ENCODE results near the gene TCF7L1. TPM values are rescaled to one million over a fixed set of nuclear protein-coding genes. Genes with fewer than 3 reads are reported as not detected.

The TCF7L1 gene
- polyA plus RNA-seq, 1 donor (not counting 4 experiments of a cell fraction or from before 2014, with no cell fraction given), result 1.0 TPM

DNA sequence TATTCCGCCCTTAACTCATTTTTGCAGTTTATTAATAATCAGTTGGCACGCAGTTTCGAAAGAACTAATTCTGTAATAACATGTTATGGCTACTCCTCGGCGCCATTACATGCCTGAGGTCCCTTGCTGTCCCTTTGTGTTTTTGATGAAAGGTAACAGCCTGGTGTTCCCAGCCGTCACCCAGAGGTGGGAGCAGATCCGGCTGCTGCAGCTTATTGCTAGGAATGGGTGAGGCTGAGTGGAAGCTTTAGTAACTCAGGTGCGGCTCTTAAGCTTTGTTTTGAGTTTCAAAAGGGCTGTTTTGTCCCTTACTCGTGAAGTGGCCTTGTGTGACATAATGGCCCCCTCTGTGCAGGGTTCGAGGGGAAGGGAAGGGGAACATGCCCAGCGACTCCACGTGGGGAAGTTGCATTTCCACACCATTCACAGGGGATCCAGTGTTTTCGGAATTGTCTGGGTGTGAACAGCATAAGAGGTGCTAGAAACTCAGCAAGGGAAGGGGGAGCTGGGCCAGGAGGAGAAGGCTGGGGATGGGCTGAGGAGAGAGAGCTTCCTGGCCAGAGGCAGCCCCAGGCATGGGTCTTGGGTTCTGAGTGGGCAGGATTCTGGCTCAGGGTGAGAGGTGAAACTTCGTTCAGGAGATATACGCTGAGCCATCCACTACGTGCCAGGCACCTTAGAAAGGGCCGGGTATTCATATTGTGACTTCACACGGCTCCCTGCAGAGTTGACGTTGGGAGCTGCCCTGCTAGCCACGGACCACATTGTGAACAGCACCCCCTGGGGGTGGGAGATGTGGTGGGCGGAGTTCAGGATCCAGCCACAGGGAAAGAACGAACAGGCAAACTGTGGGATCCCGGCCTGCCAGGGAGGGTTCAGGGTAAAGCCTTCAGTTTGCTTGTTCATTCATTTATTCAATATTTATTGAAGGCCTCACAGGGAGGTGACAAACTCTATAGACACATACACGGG, 110.2 kb downstream of the TCF7L1 start:
- Histone ChIP-seq H3K9me3 (ENCODE audit: control insufficient read depth, low read depth, low read length) (no peaks in the 10 kb centered on the region), H3K4me3 (ENCODE audit: control insufficient read depth in 2 of 3, extremely low read depth in 1 of 3, insufficient read depth in 2 of 3, low read depth in 1 of 3, low read length in 3 of 3) (no peak overlapping the region), H3K4me1 (ENCODE audit: control insufficient read depth, extremely low read depth, insufficient read depth, low read length) (peaks cover 4% of the 10 kb centered on the region), H3K9ac (ENCODE audit: control insufficient read depth, extremely low read depth, insufficient read depth, low read length) (no peak overlapping the region), H3K27me3 (ENCODE audit: control insufficient read depth, extremely low read depth, insufficient read depth, low read length) (no peaks in the 10 kb centered on the region), H2AFZ (ENCODE audit: control insufficient read depth, low read length) (no peak overlapping the region), H3K4me2 (ENCODE audit: control insufficient read depth, extremely low read depth, insufficient read depth, low read depth, low read length) (no peak overlapping the region), H3K9me1 (ENCODE audit: control insufficient read depth, extremely low read depth, insufficient read depth, low read length) (no peaks in the 10 kb centered on the region), H3K27ac (ENCODE audit: control insufficient read depth, insufficient read depth, low read length) (no peak overlapping the region), H3K79me2 (ENCODE audit: control insufficient read depth, insufficient read depth, low read length) (no peaks in the 10 kb centered on the region), H4K20me1 (ENCODE audit: control insufficient read depth, extremely low read depth, insufficient read depth, low read length) (no peaks in the 10 kb centered on the region), H3K36me3 (ENCODE audit: control insufficient read depth in 2 of 2, extremely low read depth in 1 of 2, insufficient read depth in 2 of 2, low read length in 2 of 2) (no peaks in the 10 kb centered on the region)
- DNase-seq (ENCODE audit: low read depth, low spot score) (no peak), FAIRE-seq (no peak)
- TF ChIP-seq, protein P1, sequence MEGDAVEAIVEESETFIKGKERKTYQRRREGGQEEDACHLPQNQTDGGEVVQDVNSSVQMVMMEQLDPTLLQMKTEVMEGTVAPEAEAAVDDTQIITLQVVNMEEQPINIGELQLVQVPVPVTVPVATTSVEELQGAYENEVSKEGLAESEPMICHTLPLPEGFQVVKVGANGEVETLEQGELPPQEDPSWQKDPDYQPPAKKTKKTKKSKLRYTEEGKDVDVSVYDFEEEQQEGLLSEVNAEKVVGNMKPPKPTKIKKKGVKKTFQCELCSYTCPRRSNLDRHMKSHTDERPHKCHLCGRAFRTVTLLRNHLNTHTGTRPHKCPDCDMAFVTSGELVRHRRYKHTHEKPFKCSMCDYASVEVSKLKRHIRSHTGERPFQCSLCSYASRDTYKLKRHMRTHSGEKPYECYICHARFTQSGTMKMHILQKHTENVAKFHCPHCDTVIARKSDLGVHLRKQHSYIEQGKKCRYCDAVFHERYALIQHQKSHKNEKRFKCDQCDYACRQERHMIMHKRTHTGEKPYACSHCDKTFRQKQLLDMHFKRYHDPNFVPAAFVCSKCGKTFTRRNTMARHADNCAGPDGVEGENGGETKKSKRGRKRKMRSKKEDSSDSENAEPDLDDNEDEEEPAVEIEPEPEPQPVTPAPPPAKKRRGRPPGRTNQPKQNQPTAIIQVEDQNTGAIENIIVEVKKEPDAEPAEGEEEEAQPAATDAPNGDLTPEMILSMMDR (optimal IDR thresholded peaks at IDR 0.05 in 1 of 3, IDR thresholded peaks at IDR 0.05 in 1 of 3, conservative IDR thresholded peaks at IDR 0.05 in 1 of 3; ENCODE audit: extremely low read depth in 1 of 3, insufficient read depth in 2 of 3, low read length in 3 of 3), result peak in 2 of 3 experiments; percentile 22 to 39
- no peak for TF ChIP-seq EZH2 (IDR thresholded peaks at IDR 0.05; ENCODE audit: low read length)
- dilution Hi-C loops (cut with MboI; ENCODE audit: extremely low pct_ligation_motif_present, low sequenced_read_pairs), result no loop called here

DNA sequence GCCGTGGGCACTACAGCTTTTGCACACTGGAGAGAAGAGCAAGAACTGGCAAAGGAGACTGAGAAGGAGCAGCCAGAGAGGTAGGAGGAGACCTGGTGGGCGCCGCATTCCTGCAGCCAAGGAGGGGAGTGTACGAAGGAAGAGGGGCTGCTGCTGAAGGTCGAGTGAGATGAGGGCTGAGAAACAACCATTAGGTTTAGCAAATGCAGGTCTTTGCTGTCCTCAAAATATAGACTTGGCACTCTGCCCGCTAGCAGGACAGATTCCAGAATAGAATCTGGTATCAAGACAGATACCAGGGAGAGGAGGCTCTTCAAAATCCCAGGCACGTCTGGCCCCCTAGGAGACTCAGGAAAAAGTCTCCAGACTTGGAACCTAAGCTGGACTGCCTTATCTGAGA, 111.6 kb downstream of the TCF7L1 start:
- H3K27me3 ChIP-seq (ENCODE audit: control insufficient read depth, extremely low read depth, insufficient read depth, low read length), result no peaks in the 10 kb centered on the region
- no peaks in the 10 kb centered on the region for H3K9me3 ChIP-seq (ENCODE audit: control insufficient read depth, low read depth, low read length)
- no peaks in the 10 kb centered on the region for H4K20me1 ChIP-seq (ENCODE audit: control insufficient read depth, extremely low read depth, insufficient read depth, low read length)
- H3K4me1 ChIP-seq (ENCODE audit: control insufficient read depth, extremely low read depth, insufficient read depth, low read length), result peaks cover 15% of the 10 kb centered on the region
- no peak overlapping the region for H2AFZ ChIP-seq (ENCODE audit: control insufficient read depth, low read length)
- peaks cover 1% of the 10 kb centered on the region for H3K79me2 ChIP-seq (ENCODE audit: control insufficient read depth, insufficient read depth, low read length)
- H3K9me1 ChIP-seq (ENCODE audit: control insufficient read depth, extremely low read depth, insufficient read depth, low read length), result no peaks in the 10 kb centered on the region
- no peak overlapping the region for H3K4me2 ChIP-seq (ENCODE audit: control insufficient read depth, extremely low read depth, insufficient read depth, low read depth, low read length)
- no peak for TF ChIP-seq EZH2 (IDR thresholded peaks at IDR 0.05; ENCODE audit: low read length)
- TF ChIP-seq, protein P1 (optimal IDR thresholded peaks at IDR 0.05 in 1 of 3, IDR thresholded peaks at IDR 0.05 in 1 of 3, conservative IDR thresholded peaks at IDR 0.05 in 1 of 3; ENCODE audit: extremely low read depth in 1 of 3, insufficient read depth in 2 of 3, low read length in 3 of 3), result no peak
- H3K36me3 ChIP-seq (ENCODE audit: control insufficient read depth in 2 of 2, extremely low read depth in 1 of 2, insufficient read depth in 2 of 2, low read length in 2 of 2), result no peaks in the 10 kb centered on the region
- FAIRE-seq (no peak), DNase-seq (ENCODE audit: low read depth, low spot score) (no peak)
- H3K9ac ChIP-seq (ENCODE audit: control insufficient read depth, extremely low read depth, insufficient read depth, low read length), result no peak overlapping the region
- H3K27ac ChIP-seq (ENCODE audit: control insufficient read depth, insufficient read depth, low read length), result no peak overlapping the region
- H3K4me3 ChIP-seq (ENCODE audit: control insufficient read depth in 2 of 3, extremely low read depth in 1 of 3, insufficient read depth in 2 of 3, low read depth in 1 of 3, low read length in 3 of 3), result no peak overlapping the region
- dilution Hi-C loops (cut with MboI; ENCODE audit: extremely low pct_ligation_motif_present, low sequenced_read_pairs), result no loop called here

Measured in keratinocyte (primary cell).